Measurements from ENCODE around the gene MUC15. TPM values are rescaled to one million over a fixed set of nuclear protein-coding genes. Genes with fewer than 3 reads are reported as not detected.

Gene MUC15
- not detected for total RNA-seq

DNA sequence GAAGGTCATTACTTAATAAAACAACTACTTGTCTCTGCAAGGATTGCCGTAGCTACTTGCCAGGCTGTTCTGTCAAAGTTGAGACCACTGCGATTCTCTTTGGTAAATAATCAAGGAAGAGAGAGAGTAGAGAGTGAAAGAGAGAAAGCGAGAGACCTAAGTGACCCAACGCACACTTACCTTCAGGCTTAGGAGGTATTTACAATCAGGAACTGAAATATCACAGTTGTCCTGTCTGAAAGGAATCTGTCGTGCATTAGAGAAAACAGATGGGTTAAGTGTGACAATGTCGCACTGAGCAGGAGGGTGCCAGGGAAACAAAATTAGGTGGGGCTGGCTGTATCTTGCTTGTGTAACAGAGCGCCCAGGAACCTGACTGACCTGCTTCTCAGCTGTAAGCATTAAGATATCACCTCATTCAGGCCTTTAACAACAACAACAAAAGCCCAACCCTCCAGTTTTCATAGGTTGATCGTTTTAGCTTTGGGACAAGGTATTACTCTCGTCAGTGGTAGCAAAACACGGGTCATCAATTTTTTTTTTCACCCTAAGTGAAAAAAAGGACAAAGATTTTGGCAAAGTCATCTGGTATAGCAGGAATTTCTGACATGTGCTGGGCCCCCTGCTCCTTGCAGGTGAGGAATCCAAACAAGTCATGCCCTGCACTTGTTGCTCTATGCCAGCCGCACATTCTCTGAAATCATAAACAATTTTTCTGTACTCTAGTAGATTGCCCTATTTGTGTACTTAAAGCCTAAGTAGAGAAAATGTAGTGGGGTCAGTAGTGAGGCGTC is at the start of gene MUC15:
Gene MUC15, minus strand, starts transcription at position 403 of the 794 bp plus-strand sequence. CDS start 5,169 bp downstream, outside the sequence.
- H3K27ac ChIP-seq: no peak within 1 kb of the TSS
- no peak within 1 kb of the TSS for H3K4me3 ChIP-seq

DNA sequence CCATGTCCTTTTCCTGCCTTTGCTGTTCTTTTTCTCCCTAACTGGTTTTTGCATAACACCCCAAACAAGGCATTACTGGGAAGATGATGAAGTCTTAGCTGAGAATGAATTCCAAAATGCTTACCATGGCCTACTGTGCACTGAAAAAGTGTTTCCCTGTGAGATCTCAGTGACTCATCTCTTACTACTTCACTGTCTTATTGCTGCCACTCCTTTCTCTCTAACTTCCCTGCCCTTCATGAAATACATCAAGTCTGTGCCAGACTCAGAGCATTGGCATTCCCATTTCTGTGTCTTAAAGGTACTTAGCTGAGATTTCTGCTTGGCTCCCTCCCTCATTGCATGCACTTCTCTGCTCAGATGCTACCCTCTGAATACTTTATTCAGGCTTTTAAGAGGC is 49.1 kb upstream of the MUC15 start:
- Histone ChIP-seq H3K36me3 (no peaks in the 10 kb centered on the region), H3K4me1 (no peaks in the 10 kb centered on the region), H3K27ac (no peak overlapping the region), H3K9me3 (no peaks in the 10 kb centered on the region), H3K27me3 (no peaks in the 10 kb centered on the region), H3K4me3 (no peak overlapping the region)
- no peak for TF ChIP-seq CTCF (IDR thresholded peaks at IDR 0.05)
- DNase-seq (ENCODE audit: low spot score): no peak

More for the DNA sequence above, at the start of gene MUC15:
- H3K36me3 ChIP-seq: no peaks in the 10 kb centered on the region
- no peak for TF ChIP-seq CTCF (IDR thresholded peaks at IDR 0.05)
- H3K9me3 ChIP-seq: no peaks in the 10 kb centered on the region
- DNase-seq (ENCODE audit: low spot score): no peak
- H3K27me3 ChIP-seq: no peaks in the 10 kb centered on the region
- no peaks in the 10 kb centered on the region for H3K4me1 ChIP-seq

- no peak for TF ChIP-seq CTCF (IDR thresholded peaks at IDR 0.05)
- H3K36me3 ChIP-seq: no peaks in the 10 kb centered on the region
- no peaks in the 10 kb centered on the region for H3K9me3 ChIP-seq
- H3K27me3 ChIP-seq: no peaks in the 10 kb centered on the region
- DNase-seq (ENCODE audit: low spot score): no peak
- no peak overlapping the region for H3K27ac ChIP-seq
- no peaks in the 10 kb centered on the region for H3K4me1 ChIP-seq
- no peak overlapping the region for H3K4me3 ChIP-seq
These were observed 48.4 kb upstream of the MUC15 start for GRCh38 chr11:26620282-26621045.

DNA sequence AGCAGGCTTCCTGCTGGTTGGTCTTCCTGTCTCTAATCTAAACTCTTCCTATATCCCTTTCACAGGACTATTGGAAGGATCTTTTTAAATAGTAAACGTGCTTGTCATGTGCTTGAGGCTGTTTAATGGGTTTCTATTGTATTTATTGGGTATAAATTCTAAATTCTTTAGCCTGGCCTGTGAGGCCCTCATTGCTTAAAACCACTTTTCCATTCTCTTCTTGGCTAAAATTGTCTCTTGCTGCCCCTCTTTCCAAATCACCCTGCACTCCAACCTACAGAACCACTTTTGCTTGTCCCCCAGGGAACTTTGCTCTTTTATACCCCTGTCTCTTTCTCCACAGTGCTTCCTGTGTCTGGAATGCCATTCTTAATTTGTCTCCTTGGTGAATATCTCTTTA is 46.4 kb upstream of the MUC15 start:
- Histone ChIP-seq H3K27me3 (no peaks in the 10 kb centered on the region), H3K27ac (no peak overlapping the region), H3K4me1 (no peaks in the 10 kb centered on the region), H3K4me3 (no peak overlapping the region), H3K9me3 (peaks cover 0 to 5% of the 10 kb centered on the region in 2 donors), H3K36me3 (no peaks in the 10 kb centered on the region)
- no peak for TF ChIP-seq CTCF (IDR thresholded peaks at IDR 0.05)
- DNase-seq (ENCODE audit: low spot score): no peak

GRCh38 chr11:26613759-26614158 is 41.7 kb upstream of the MUC15 start:
- peaks cover 0 to 24% of the 10 kb centered on the region in 2 donors for H3K9me3 ChIP-seq
- no peaks in the 10 kb centered on the region for H3K36me3 ChIP-seq
- no peak overlapping the region for H3K27ac ChIP-seq
- no peak overlapping the region for H3K4me3 ChIP-seq
- no peak for TF ChIP-seq CTCF (IDR thresholded peaks at IDR 0.05)
- no peaks in the 10 kb centered on the region for H3K4me1 ChIP-seq
- no peaks in the 10 kb centered on the region for H3K27me3 ChIP-seq
- DNase-seq (ENCODE audit: low spot score): no peak

Measured in right atrium auricular region (tissue), 2 donors.